Suprapubic skin (tissue), 4 donors: ENCODE data around the gene PHOX2A. TPM values are rescaled to one million over a fixed set of nuclear protein-coding genes. Genes with fewer than 3 reads are reported as not detected.

Experiments
- DNase-seq, 2 donors: peaks; one replicate each; pipeline ENCODE4 v3.0.0-alpha.2; 2019; ENCODE audit warnings: low spot score in 2 of 2
- H3K27ac ChIP-seq: fragments of 200-600 bp; sonication (generic); one replicate; pipeline ENCODE4 v1.5.1; 2019
- H3K27me3 ChIP-seq: fragments of 200-600 bp; sonication (generic); one replicate; pipeline ENCODE4 v1.5.1; 2019
- H3K36me3 ChIP-seq: fragments of 200-600 bp; sonication (generic); one replicate; pipeline ENCODE4 v1.5.1; 2019
- H3K4me1 ChIP-seq: fragments of 200-600 bp; sonication (generic); one replicate; pipeline ENCODE4 v1.5.1; 2019
- H3K4me3 ChIP-seq: fragments of 200-600 bp; sonication (generic); one replicate; pipeline ENCODE4 v1.5.1; 2019; ENCODE audit warnings: mild to moderate bottlenecking
- H3K9me3 ChIP-seq: fragments of 200-600 bp; sonication (generic); one replicate; pipeline ENCODE4 v1.5.1; 2019
- EP300 ChIP-seq: sonication (generic); formaldehyde crosslinking; IDR thresholded peaks from one replicate; pipeline ENCODE4 v1.6.1; 2017; ENCODE audit warnings: antibody characterized with exemption
- POLR2A ChIP-seq, 2 donors: fragments of 450-650 bp; IDR thresholded peaks; one replicate each; pipeline ENCODE4 v1.6.1; 2017; ENCODE audit warnings: antibody characterized with exemption in 2 of 2, mild to moderate bottlenecking in 2 of 2, moderate library complexity in 2 of 2
- POLR2AphosphoS5 ChIP-seq, 3 donors: sonication (generic); formaldehyde crosslinking; IDR thresholded peaks; one replicate each; pipeline ENCODE4 v1.6.1; 2017; ENCODE audit warnings: antibody characterized with exemption in 3 of 3
- WGBS: methylation state at CpG from one replicate; pipeline ENCODE4 v1.1.5; 2018; 5-methylcytosine and 5-hydroxymethylcytosine counted together
- total RNA-seq, 4 donors: library from RNA; depleted of rRNA; stranded (reverse); fragments of >200 nt; gene quantifications; one replicate each; pipeline ENCODE4 v1.1.0, GENCODE V29; 2016
- TF ChIP-seq, protein P1 (sequence below), 2 donors: fragments of 200-600 bp in 1 of 2; fragments of 450-650 bp in 1 of 2; sonication (generic) in 1 of 2; IDR thresholded peaks; one replicate each; pipeline ENCODE4 v1.5.1; 2016 to 2019; ENCODE audit warnings: antibody characterized with exemption in 2 of 2, mild to moderate bottlenecking in 1 of 2, moderate library complexity in 1 of 2

PHOX2A gene
- total RNA-seq, 4 donors from 2014 or later: not detected

GRCh38 chr11:72244361-72245262 lies 636 bp upstream of the PHOX2A start:
- H3K4me1 ChIP-seq: peaks cover 28% of the 10 kb centered on the region
- 15% methylated on average over 34 of the region's 46 CpGs for WGBS
- H3K9me3 ChIP-seq: no peaks in the 10 kb centered on the region
- TF ChIP-seq, protein P1, sequence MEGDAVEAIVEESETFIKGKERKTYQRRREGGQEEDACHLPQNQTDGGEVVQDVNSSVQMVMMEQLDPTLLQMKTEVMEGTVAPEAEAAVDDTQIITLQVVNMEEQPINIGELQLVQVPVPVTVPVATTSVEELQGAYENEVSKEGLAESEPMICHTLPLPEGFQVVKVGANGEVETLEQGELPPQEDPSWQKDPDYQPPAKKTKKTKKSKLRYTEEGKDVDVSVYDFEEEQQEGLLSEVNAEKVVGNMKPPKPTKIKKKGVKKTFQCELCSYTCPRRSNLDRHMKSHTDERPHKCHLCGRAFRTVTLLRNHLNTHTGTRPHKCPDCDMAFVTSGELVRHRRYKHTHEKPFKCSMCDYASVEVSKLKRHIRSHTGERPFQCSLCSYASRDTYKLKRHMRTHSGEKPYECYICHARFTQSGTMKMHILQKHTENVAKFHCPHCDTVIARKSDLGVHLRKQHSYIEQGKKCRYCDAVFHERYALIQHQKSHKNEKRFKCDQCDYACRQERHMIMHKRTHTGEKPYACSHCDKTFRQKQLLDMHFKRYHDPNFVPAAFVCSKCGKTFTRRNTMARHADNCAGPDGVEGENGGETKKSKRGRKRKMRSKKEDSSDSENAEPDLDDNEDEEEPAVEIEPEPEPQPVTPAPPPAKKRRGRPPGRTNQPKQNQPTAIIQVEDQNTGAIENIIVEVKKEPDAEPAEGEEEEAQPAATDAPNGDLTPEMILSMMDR (IDR thresholded peaks at IDR 0.05): no peak
- no peak for TF ChIP-seq POLR2A (IDR thresholded peaks at IDR 0.05)
- DNase-seq: no peak
- no peaks in the 10 kb centered on the region for H3K36me3 ChIP-seq
- H3K4me3 ChIP-seq: peak overlapping the region; percentile 24
- H3K27me3 ChIP-seq: peaks cover 76% of the 10 kb centered on the region
- no peak overlapping the region for H3K27ac ChIP-seq

DNA sequence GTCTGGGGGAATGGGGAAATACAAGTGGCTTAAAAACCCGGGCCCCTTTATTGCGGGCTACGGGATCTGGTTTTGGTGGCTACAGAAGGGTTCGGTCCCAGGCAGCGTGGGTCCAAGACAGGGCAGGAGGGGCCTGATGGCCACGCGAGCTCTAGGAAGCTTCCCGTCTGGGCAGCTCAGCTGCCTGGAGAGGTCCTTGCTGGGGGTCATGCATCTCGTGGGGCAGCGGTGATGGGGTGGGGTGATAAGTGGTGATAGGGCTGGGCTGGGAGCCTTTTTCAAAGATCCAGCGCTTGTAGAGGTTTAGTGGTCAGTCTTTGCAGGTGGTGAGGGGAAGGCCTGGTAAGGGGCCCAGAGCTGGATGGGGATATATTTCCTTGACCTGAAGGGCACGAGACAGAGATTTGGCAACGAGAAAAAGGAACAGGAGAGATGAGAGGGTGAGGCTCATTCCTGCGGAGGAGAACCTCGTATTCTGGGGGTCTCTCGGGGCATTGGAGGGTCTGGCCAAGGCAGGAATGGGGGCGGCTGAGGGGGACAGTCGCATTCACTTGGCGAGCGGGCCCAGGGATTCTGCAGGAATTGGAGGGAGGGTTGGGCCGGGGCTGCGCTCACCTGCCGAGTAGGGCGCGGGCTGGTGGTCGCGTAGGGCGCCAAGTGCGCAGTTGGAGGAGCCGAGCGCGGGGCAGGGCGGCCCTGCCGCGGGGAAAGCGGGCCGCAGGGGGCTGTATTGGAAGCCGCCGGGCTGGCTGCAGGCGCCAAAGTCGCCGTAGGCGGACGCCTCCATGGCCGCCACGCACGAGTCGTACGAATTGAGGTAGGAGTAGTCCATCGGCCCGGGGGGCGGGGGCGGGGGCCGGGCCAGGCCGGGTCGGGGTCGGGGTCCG lies 560 bp downstream of the PHOX2A start:
- peaks cover 76% of the 10 kb centered on the region for H3K27me3 ChIP-seq
- peak overlapping the region; percentile 24 for H3K4me3 ChIP-seq
- DNase-seq: no peak

GRCh38 chr11:72242141-72242540 lies 1.8 kb downstream of the PHOX2A start:
- WGBS: 95% methylated on average over 2 of the region's 2 CpGs
- H3K36me3 ChIP-seq: peaks cover 8% of the 10 kb centered on the region
- no peak overlapping the region for H3K27ac ChIP-seq
- peaks cover 53% of the 10 kb centered on the region for H3K4me1 ChIP-seq
- no peak overlapping the region for H3K4me3 ChIP-seq
- no peak for DNase-seq
- no peak for TF ChIP-seq POLR2AphosphoS5 (IDR thresholded peaks at IDR 0.05)
- TF ChIP-seq POLR2A (IDR thresholded peaks at IDR 0.05): no peak
- no peak for TF ChIP-seq EP300
- TF ChIP-seq, protein P1 (IDR thresholded peaks at IDR 0.05): no peak
- no peaks in the 10 kb centered on the region for H3K9me3 ChIP-seq
- H3K27me3 ChIP-seq: peaks cover 68% of the 10 kb centered on the region

More for the DNA sequence above, 560 bp downstream of the PHOX2A start:
- H3K4me1 ChIP-seq: peaks cover 40% of the 10 kb centered on the region
- no peaks in the 10 kb centered on the region for H3K9me3 ChIP-seq
- 44% methylated on average over 43 of the region's 58 CpGs for WGBS
- no peak overlapping the region for H3K27ac ChIP-seq
- no peak for TF ChIP-seq POLR2AphosphoS5 (IDR thresholded peaks at IDR 0.05)
- H3K36me3 ChIP-seq: no peaks in the 10 kb centered on the region

DNA sequence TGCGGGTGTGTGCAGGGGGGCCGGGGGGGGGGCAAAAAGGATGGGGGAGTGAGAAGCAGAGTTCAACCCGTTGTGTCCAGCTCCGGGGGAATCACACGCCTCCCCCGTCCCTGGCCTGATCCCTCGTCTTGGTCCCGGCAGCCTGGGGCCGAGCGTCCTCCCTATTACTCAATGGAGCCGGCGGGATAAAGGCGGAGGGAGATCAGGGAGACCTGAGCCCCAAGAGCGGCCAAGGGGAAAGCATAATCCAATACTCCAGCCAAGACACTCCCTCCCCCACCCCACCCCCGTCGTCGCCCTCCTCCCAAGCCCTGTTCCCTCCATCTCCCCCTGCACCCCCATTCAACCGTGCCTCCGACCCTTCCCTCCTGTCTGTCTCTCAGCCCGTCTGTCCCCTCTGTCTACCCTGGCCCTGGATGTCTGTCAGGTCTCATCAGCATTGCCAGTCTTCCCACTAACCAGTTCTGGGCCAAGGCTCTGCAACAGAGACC lies 2.6 kb downstream of the PHOX2A start:
- H3K27me3 ChIP-seq: peaks cover 60% of the 10 kb centered on the region
- no peak for DNase-seq
- TF ChIP-seq POLR2AphosphoS5 (IDR thresholded peaks at IDR 0.05): no peak
- TF ChIP-seq POLR2A (IDR thresholded peaks at IDR 0.05): no peak
- TF ChIP-seq, protein P1 (IDR thresholded peaks at IDR 0.05): no peak
- no peak for TF ChIP-seq EP300
- H3K4me1 ChIP-seq: peaks cover 53% of the 10 kb centered on the region
- H3K36me3 ChIP-seq: peaks cover 16% of the 10 kb centered on the region
- no peak overlapping the region for H3K4me3 ChIP-seq
- no peak overlapping the region for H3K27ac ChIP-seq
- no peaks in the 10 kb centered on the region for H3K9me3 ChIP-seq
- WGBS: 57% methylated on average over 11 of the region's 20 CpGs

- Histone ChIP-seq H3K4me1 (peaks cover 53% of the 10 kb centered on the region), H3K4me3 (peak overlapping the region; percentile 50), H3K9me3 (no peaks in the 10 kb centered on the region), H3K27ac (no peak overlapping the region), H3K36me3 (peaks cover 22% of the 10 kb centered on the region), H3K27me3 (peaks cover 53% of the 10 kb centered on the region)
- WGBS: 30% methylated on average over 41 of the region's 44 CpGs
- TF ChIP-seq, protein P1 (IDR thresholded peaks at IDR 0.05): no peak
- no peak for TF ChIP-seq EP300
- DNase-seq: peak in 1 of 2 donors; percentile 65
These were observed 3.3 kb downstream of the PHOX2A start for GRCh38 chr11:72240461-72241290.
